Peyer's patch (tissue), 4 donors: Measurements from ENCODE around the gene NRXN3. TPM values are rescaled to one million over a fixed set of nuclear protein-coding genes. Genes with fewer than 3 reads are reported as not detected.

ENCODE experiments used
- DNase-seq, 3 donors: peaks; one replicate each; pipeline ENCODE4 v3.0.0-alpha.2; 2017 to 2019
- H3K27ac ChIP-seq, 4 donors: fragments of 200-600 bp; sonication (generic); one replicate each; pipeline ENCODE4 v1.5.1; 2016 to 2019
- H3K27me3 ChIP-seq, 2 donors: fragments of 200-600 bp; sonication (generic); one replicate each; pipeline ENCODE4 v1.5.1; 2019
- H3K36me3 ChIP-seq, 3 donors: fragments of 200-600 bp; sonication (generic); one replicate each; pipeline ENCODE4 v1.5.1; 2016 to 2019
- H3K4me1 ChIP-seq, 4 donors: fragments of 200-600 bp; sonication (generic); one replicate each; pipeline ENCODE4 v1.5.1; 2016 to 2019
- H3K4me3 ChIP-seq, 4 donors: fragments of 200-600 bp; sonication (generic); 1 replicate in 3 of 4; 2 replicates in 1 of 4; pipeline ENCODE4 v1.5.1; 2016 to 2019; ENCODE audit warnings: mild to moderate bottlenecking in 1 of 4
- H3K9me3 ChIP-seq, 4 donors: fragments of 200-600 bp; sonication (generic); one replicate each; pipeline ENCODE4 v1.5.1; 2016 to 2019; ENCODE audit warnings: mild to moderate bottlenecking in 1 of 4
- CTCF ChIP-seq, 6 experiments: fragments of 450-650 bp in 4 of 6; fragments of 200-600 bp in 2 of 6; sonication (generic) in 1 of 6; IDR thresholded peaks; one replicate each; pipeline ENCODE4 v1.5.1; 2017 to 2019; ENCODE audit warnings: antibody characterized with exemption in 6 of 6, mild to moderate bottlenecking in 3 of 6, moderate library complexity in 1 of 6
- POLR2A ChIP-seq, 2 donors: fragments of 450-650 bp; IDR thresholded peaks; one replicate each; pipeline ENCODE4 v1.5.1; 2017; ENCODE audit warnings: antibody characterized with exemption in 2 of 2, mild to moderate bottlenecking in 2 of 2, moderate library complexity in 2 of 2
- total RNA-seq, 4 donors: library from RNA; depleted of rRNA; stranded (reverse); fragments of >200 nt; gene quantifications; one replicate each; pipeline ENCODE4 v1.1.0, GENCODE V29; 2016

NRXN3 gene
- total RNA-seq, 4 donors from 2014 or later = 1.6 to 10.2 (median 4.4) TPM

GRCh38 chr14:79363291-79363690 is 1193.1 kb downstream of the NRXN3 start:
- TF ChIP-seq CTCF (IDR thresholded peaks at IDR 0.05) (no peak), POLR2A (IDR thresholded peaks at IDR 0.05) (no peak)

GRCh38 chr14:79369359-79370332 is 1199.5 kb downstream of the NRXN3 start:
- Histone ChIP-seq H3K4me3 (no peak overlapping the region), H3K4me1 (no peaks in the 10 kb centered on the region), H3K27ac (peak overlapping the region in 1 of 4 donors; percentile 61), H3K9me3 (no peaks in the 10 kb centered on the region), H3K27me3 (no peaks in the 10 kb centered on the region), H3K36me3 (no peaks in the 10 kb centered on the region)
- no peak for DNase-seq
- TF ChIP-seq CTCF (IDR thresholded peaks at IDR 0.05) (no peak), POLR2A (IDR thresholded peaks at IDR 0.05) (no peak)

More at GRCh38 chr14:79363291-79363690, 1193.1 kb downstream of the NRXN3 start:
- no peaks in the 10 kb centered on the region for H3K36me3 ChIP-seq
- no peak overlapping the region for H3K27ac ChIP-seq
- DNase-seq = no peak
- H3K27me3 ChIP-seq = no peaks in the 10 kb centered on the region
- no peak overlapping the region for H3K4me3 ChIP-seq
- H3K4me1 ChIP-seq = no peaks in the 10 kb centered on the region
- no peaks in the 10 kb centered on the region for H3K9me3 ChIP-seq

- no peaks in the 10 kb centered on the region for H3K36me3 ChIP-seq
- H3K4me3 ChIP-seq = no peak overlapping the region
- no peak for TF ChIP-seq CTCF (IDR thresholded peaks at IDR 0.05)
- no peak for TF ChIP-seq POLR2A (IDR thresholded peaks at IDR 0.05)
- H3K27me3 ChIP-seq = no peaks in the 10 kb centered on the region
- no peak for DNase-seq
- no peak overlapping the region for H3K27ac ChIP-seq
- H3K9me3 ChIP-seq = no peaks in the 10 kb centered on the region
- no peaks in the 10 kb centered on the region for H3K4me1 ChIP-seq
Observed at GRCh38 chr14:79370969-79371368, 1200.8 kb downstream of the NRXN3 start.

GRCh38 chr14:79373451-79373850 is 1203.3 kb downstream of the NRXN3 start:
- Histone ChIP-seq H3K36me3 (no peaks in the 10 kb centered on the region), H3K27me3 (no peaks in the 10 kb centered on the region), H3K4me1 (no peaks in the 10 kb centered on the region), H3K9me3 (no peaks in the 10 kb centered on the region), H3K27ac (no peak overlapping the region), H3K4me3 (no peak overlapping the region)
- TF ChIP-seq POLR2A (IDR thresholded peaks at IDR 0.05) (no peak), CTCF (IDR thresholded peaks at IDR 0.05) (no peak)
- DNase-seq = no peak

GRCh38 chr14:79375356-79375755 is 1205.2 kb downstream of the NRXN3 start:
- H3K36me3 ChIP-seq = no peaks in the 10 kb centered on the region
- no peak overlapping the region for H3K4me3 ChIP-seq
- TF ChIP-seq CTCF (IDR thresholded peaks at IDR 0.05) (no peak), POLR2A (IDR thresholded peaks at IDR 0.05) (no peak)
- no peaks in the 10 kb centered on the region for H3K9me3 ChIP-seq
- H3K4me1 ChIP-seq = no peaks in the 10 kb centered on the region
- H3K27ac ChIP-seq = no peak overlapping the region
- DNase-seq = no peak
- H3K27me3 ChIP-seq = no peaks in the 10 kb centered on the region
